A673 (cell line): Measurements from ENCODE around the gene CCR5AS.

Experiments
- EZH2 ChIP-seq: fragments of 200-600 bp; sonication (generic); IDR thresholded peaks from 2 replicates; pipeline ENCODE4 v1.6.1; 2017; ENCODE audit warnings: borderline replicate concordance, low read depth, mild to moderate bottlenecking, mixed read lengths, antibody characterized with exemption, low read length; ENCODE audit not compliant: poor library complexity, severe bottlenecking
- TF ChIP-seq, protein P1 (sequence below): fragments of 300-800, 200-600 bp; sonication (generic); conservative IDR thresholded peaks from 2 replicates; pipeline ENCODE4 v1.5.1; 2017; ENCODE audit warnings: low read depth, mild to moderate bottlenecking, antibody characterized with exemption, low read length, moderate library complexity, mixed read lengths

GRCh38 chr3:46419816-46420215 lies 12.9 kb upstream of the CCR5AS start:
- TF ChIP-seq, protein P1, sequence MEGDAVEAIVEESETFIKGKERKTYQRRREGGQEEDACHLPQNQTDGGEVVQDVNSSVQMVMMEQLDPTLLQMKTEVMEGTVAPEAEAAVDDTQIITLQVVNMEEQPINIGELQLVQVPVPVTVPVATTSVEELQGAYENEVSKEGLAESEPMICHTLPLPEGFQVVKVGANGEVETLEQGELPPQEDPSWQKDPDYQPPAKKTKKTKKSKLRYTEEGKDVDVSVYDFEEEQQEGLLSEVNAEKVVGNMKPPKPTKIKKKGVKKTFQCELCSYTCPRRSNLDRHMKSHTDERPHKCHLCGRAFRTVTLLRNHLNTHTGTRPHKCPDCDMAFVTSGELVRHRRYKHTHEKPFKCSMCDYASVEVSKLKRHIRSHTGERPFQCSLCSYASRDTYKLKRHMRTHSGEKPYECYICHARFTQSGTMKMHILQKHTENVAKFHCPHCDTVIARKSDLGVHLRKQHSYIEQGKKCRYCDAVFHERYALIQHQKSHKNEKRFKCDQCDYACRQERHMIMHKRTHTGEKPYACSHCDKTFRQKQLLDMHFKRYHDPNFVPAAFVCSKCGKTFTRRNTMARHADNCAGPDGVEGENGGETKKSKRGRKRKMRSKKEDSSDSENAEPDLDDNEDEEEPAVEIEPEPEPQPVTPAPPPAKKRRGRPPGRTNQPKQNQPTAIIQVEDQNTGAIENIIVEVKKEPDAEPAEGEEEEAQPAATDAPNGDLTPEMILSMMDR = no peak
- TF ChIP-seq EZH2 = no peak
